PFSK-1 (cell line): ENCODE data around the gene WNT5B.

Source experiments
- FOXP2 ChIP-seq: optimal IDR thresholded peaks from 2 replicates; pipeline ENCODE3; 2011; ENCODE audit warnings: borderline replicate concordance, control low read depth, inconsistent platforms; ENCODE audit not compliant: insufficient read depth; ENCODE audit errors: extremely low read length, extremely low read depth
- POLR2AphosphoS5 ChIP-seq: IDR thresholded peaks from 2 replicates; pipeline ENCODE4 v1.6.1; 2012; ENCODE audit warnings: low read depth, mild to moderate bottlenecking, control low read depth, low read length, moderate library complexity
- SIN3A ChIP-seq: IDR thresholded peaks from 2 replicates; pipeline ENCODE4 v1.6.1; 2012; ENCODE audit warnings: mild to moderate bottlenecking, low read length, moderate library complexity, borderline replicate concordance; ENCODE audit not compliant: insufficient read depth
- TAF1 ChIP-seq: IDR thresholded peaks from 2 replicates; pipeline ENCODE4 v1.6.1; 2012; ENCODE audit warnings: low read length, control low read depth, borderline replicate concordance; ENCODE audit not compliant: insufficient read depth
- TF ChIP-seq, protein P1 (sequence below), 2 experiments: IDR thresholded peaks; 2 replicates each; pipeline versions ENCODE4 v1.6.1 to v1.8.0; 2011 to 2012; ENCODE audit warnings: low read depth in 2 of 2, low read length in 2 of 2, control low read depth in 1 of 2, inconsistent platforms in 1 of 2, mild to moderate bottlenecking in 1 of 2, moderate library complexity in 1 of 2; ENCODE audit not compliant: insufficient read depth in 1 of 2

WNT5B gene

DNA sequence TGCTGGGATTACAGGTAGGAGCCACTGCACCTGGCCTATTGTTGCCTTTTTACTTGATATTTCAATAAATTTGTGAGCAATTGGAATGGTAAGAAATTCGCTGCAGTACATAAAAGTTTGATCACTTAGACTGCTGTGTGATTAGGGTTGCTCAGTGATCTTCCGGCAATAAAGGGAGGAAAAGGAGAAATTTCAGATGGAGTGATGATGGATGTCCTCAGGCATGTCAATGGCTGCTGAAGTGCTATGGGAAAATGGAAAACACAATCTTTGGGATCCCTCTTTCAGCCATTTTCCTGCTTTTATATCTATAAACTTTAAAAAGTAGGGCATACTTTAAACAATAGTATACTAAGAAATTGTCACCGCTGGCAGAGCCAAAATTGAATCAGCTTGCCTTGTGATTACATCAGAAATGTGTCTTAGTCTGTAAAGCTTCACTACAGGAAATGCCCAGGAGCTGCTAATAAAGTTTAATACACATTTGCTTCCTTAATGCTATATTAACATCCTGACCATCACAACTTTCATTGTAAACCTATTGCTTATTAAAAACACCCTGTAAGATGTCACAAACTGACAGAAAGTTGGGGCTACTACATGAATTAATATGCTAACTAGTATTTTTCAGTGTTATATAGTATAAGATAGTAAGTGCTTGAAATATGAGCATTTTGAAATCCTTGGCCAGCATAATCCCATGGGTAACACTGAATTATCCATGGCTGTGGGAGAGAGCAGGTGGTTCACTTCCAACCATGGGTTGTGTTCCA is 20.9 kb upstream of the WNT5B start:
- TF ChIP-seq, protein P1, sequence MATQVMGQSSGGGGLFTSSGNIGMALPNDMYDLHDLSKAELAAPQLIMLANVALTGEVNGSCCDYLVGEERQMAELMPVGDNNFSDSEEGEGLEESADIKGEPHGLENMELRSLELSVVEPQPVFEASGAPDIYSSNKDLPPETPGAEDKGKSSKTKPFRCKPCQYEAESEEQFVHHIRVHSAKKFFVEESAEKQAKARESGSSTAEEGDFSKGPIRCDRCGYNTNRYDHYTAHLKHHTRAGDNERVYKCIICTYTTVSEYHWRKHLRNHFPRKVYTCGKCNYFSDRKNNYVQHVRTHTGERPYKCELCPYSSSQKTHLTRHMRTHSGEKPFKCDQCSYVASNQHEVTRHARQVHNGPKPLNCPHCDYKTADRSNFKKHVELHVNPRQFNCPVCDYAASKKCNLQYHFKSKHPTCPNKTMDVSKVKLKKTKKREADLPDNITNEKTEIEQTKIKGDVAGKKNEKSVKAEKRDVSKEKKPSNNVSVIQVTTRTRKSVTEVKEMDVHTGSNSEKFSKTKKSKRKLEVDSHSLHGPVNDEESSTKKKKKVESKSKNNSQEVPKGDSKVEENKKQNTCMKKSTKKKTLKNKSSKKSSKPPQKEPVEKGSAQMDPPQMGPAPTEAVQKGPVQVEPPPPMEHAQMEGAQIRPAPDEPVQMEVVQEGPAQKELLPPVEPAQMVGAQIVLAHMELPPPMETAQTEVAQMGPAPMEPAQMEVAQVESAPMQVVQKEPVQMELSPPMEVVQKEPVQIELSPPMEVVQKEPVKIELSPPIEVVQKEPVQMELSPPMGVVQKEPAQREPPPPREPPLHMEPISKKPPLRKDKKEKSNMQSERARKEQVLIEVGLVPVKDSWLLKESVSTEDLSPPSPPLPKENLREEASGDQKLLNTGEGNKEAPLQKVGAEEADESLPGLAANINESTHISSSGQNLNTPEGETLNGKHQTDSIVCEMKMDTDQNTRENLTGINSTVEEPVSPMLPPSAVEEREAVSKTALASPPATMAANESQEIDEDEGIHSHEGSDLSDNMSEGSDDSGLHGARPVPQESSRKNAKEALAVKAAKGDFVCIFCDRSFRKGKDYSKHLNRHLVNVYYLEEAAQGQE (IDR thresholded peaks at IDR 0.05; ENCODE audit: insufficient read depth in 1 of 2, low read depth in 2 of 2, low read length in 2 of 2) = no peak
- TF ChIP-seq SIN3A = no peak
- no peak for TF ChIP-seq POLR2AphosphoS5
- no peak for TF ChIP-seq FOXP2
- TF ChIP-seq TAF1 = no peak

DNA sequence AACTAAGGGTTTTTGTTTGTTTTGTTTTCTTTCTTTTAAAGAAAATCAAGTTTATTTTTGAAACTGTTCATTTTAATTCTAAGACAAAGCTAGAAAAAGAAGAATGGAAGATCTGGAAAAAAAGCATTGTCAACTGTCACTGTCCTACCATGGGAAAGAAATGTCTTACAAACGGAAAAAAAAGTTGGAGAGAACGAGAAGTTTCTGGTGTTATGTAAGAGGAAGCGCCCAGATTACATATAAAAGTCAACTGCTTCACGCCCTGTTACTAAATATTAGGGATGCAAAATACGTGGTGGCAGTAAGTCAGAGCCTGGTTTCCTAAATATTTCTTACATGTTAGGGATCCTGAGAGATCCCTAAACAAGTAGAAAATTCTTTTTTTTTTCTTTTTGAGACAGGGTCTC is 20.3 kb upstream of the WNT5B start:
- TF ChIP-seq TAF1 (no peak), SIN3A (no peak)

DNA sequence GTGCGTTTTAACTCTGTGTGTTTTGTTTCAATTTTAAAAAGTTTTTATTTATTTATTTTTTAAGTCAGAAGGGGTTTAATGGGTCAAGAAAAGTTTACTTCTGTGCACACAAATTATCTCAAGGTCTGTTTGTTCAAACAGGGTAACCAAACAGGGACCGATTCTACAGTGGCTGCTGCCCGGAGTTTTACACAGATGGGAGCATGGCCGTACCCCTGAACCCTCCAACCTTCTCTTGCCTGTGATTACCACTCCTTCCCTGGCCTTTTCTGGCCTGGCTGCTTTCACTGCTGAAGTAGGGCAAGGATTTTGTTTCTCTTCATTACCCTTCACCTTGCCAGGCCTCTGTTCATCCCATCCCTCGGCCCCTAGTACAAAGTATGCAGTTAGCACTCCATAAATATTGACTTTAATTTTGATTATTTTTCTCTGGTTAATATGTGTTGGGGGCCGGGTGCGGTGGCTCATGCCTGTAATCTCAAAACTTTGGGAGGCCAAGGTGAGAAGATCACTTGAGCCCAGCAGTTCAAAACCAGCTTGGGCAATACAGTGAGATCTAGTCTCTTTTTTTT is 18.9 kb upstream of the WNT5B start:
- no peak for TF ChIP-seq TAF1
- TF ChIP-seq, protein P1 (IDR thresholded peaks at IDR 0.05; ENCODE audit: insufficient read depth in 1 of 2, low read depth in 2 of 2, low read length in 2 of 2) = no peak
- TF ChIP-seq FOXP2 = no peak
- no peak for TF ChIP-seq POLR2AphosphoS5
- no peak for TF ChIP-seq SIN3A

DNA sequence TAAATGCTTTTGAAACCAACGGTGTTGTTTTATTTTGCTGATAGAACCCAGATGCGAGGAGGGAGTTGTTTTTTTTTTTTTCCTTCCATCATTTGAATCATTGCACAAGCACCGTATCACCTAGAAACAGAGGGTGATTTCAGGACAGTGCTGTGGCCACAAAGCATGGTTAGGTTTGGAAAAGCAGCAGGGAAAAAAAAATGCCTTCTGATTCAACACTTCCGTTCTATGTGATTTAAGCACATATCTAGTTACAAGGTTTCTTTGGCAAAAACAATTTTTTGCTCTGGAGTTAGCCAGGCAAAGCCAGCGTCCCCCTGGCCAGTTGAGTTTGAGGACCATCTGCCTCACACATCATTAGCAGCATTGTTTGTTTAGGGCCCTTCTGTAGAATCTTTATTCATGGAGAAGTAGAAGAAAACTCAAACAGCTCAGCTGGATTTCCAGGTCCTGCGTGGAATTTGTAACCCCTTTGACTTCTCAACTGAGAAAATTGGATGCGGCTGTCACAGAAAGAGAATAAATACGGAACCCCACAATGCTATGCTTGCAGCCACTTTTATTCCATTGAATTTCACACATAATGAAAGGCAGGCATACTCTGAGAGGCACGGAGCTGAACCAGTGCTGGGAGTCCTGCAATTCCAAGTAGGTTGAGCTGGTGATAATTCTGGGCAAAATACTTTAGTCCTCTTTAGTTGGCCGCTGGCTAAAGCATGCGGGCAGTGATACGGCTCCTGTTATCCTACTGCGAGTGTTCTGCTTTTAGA is 17.0 kb upstream of the WNT5B start:
- TF ChIP-seq POLR2AphosphoS5 (no peak), SIN3A (no peak), FOXP2 (no peak), TAF1 (no peak)
- TF ChIP-seq, protein P1 (IDR thresholded peaks at IDR 0.05; ENCODE audit: insufficient read depth in 1 of 2, low read depth in 2 of 2, low read length in 2 of 2) = no peak

GRCh38 chr12:1613860-1614259 is 15.2 kb upstream of the WNT5B start:
- TF ChIP-seq SIN3A (no peak), TAF1 (no peak), FOXP2 (no peak), POLR2AphosphoS5 (no peak)
- TF ChIP-seq, protein P1 (IDR thresholded peaks at IDR 0.05; ENCODE audit: insufficient read depth in 1 of 2, low read depth in 2 of 2, low read length in 2 of 2) = no peak
